Left lung (tissue), 10 donors: ENCODE data around the gene PRKD1. TPM values are rescaled to one million over a fixed set of nuclear protein-coding genes. Genes with fewer than 3 reads are reported as not detected.

ENCODE experiments used
- ATAC-seq: fragments of 200-7000 bp; cut with Tn5 transposase; one replicate; pipeline ENCODE4 v1.9.1; 2020; ENCODE audit warnings: moderate library complexity
- DNase-seq, 4 donors: peaks; one replicate each; pipeline ENCODE4 v3.0.0-alpha.2; 2013 to 2020
- H3K27ac ChIP-seq, 2 donors: fragments of 200-600 bp; sonication (generic) in 1 of 2; one replicate each; pipeline versions ENCODE4 v1.5.0 to v1.8.0; 2020 to 2021
- H3K27me3 ChIP-seq, 2 donors: fragments of 200-600 bp; sonication (generic) in 1 of 2; one replicate each; pipeline versions ENCODE4 v1.5.0 to v1.8.0; 2020 to 2021
- H3K36me3 ChIP-seq, 2 donors: fragments of 200-600 bp; sonication (generic) in 1 of 2; one replicate each; pipeline versions ENCODE4 v1.5.0 to v1.8.0; 2020 to 2021
- H3K4me1 ChIP-seq, 2 donors: fragments of 200-600 bp; one replicate each; pipeline ENCODE4 v1.8.0; 2021
- H3K4me3 ChIP-seq, 2 donors: fragments of 200-600 bp; sonication (generic) in 1 of 2; one replicate each; pipeline versions ENCODE4 v1.5.0 to v1.8.0; 2020 to 2021; ENCODE audit warnings: mild to moderate bottlenecking in 1 of 2
- H3K9me3 ChIP-seq, 2 donors: fragments of 200-600 bp; sonication (generic) in 1 of 2; one replicate each; pipeline versions ENCODE4 v1.5.0 to v1.8.0; 2020 to 2021
- intact Hi-C, 2 donors: fragments of 100-400 bp; cut with DNase I; formaldehyde crosslinking; loops; one replicate each; pipeline versions ENCODE4 v1.11.2 to v1.14.2; 2022
- polyA plus RNA-seq, 6 donors: library from polyadenylated mRNA; unstranded; fragments of 120-200 nt; gene quantifications; one replicate each; pipeline ENCODE4 v1.2.1, GENCODE V29; 2013; ENCODE audit not compliant: insufficient read length in 6 of 6
- total RNA-seq, 2 donors: library from RNA; stranded (reverse); fragmentation: NEBNext Ultra II Directional; extraction: Animal tissue kit (Norgen Biotek cat#: 25700); gene quantifications; one replicate each; pipeline ENCODE4 v1.2.1, GENCODE V29; 2021
- TF ChIP-seq, protein P1 (sequence below), 2 donors: fragments of 200-600 bp; sonication (generic) in 1 of 2; IDR thresholded peaks; one replicate each; pipeline versions ENCODE4 v1.5.0 to v1.8.0; 2021; ENCODE audit warnings: antibody characterized with exemption in 2 of 2
- donor health status: DM: no; HTN: yes; CAD: no.
- donor health status: DM: no; HTN: no; CAD: no.

The PRKD1 gene
- total and polyA plus RNA-seq, 8 donors, result 13.6 to 35.1 (median 23.0) TPM

GRCh38 chr14:29868000-29868399, 59.6 kb downstream of the PRKD1 start:
- Histone ChIP-seq H3K4me3 (no peak overlapping the region), H3K27ac (no peak overlapping the region), H3K9me3 (no peaks in the 10 kb centered on the region), H3K27me3 (no peaks in the 10 kb centered on the region), H3K4me1 (no peaks in the 10 kb centered on the region), H3K36me3 (no peaks in the 10 kb centered on the region)
- intact Hi-C loops, result no loop called here
- DNase-seq (peak in 2 of 4 donors; percentile 16 to 25), ATAC-seq (peak; percentile 39)
- TF ChIP-seq, protein P1, sequence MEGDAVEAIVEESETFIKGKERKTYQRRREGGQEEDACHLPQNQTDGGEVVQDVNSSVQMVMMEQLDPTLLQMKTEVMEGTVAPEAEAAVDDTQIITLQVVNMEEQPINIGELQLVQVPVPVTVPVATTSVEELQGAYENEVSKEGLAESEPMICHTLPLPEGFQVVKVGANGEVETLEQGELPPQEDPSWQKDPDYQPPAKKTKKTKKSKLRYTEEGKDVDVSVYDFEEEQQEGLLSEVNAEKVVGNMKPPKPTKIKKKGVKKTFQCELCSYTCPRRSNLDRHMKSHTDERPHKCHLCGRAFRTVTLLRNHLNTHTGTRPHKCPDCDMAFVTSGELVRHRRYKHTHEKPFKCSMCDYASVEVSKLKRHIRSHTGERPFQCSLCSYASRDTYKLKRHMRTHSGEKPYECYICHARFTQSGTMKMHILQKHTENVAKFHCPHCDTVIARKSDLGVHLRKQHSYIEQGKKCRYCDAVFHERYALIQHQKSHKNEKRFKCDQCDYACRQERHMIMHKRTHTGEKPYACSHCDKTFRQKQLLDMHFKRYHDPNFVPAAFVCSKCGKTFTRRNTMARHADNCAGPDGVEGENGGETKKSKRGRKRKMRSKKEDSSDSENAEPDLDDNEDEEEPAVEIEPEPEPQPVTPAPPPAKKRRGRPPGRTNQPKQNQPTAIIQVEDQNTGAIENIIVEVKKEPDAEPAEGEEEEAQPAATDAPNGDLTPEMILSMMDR (IDR thresholded peaks at IDR 0.05), result no peak

GRCh38 chr14:29865299-29865698, 62.3 kb downstream of the PRKD1 start:
- no peak overlapping the region for H3K4me3 ChIP-seq
- DNase-seq (no peak), ATAC-seq (no peak)
- TF ChIP-seq, protein P1 (IDR thresholded peaks at IDR 0.05), result no peak
- intact Hi-C loops, result no loop called here
- H3K9me3 ChIP-seq, result no peaks in the 10 kb centered on the region
- H3K36me3 ChIP-seq, result no peaks in the 10 kb centered on the region
- H3K4me1 ChIP-seq, result no peaks in the 10 kb centered on the region
- no peaks in the 10 kb centered on the region for H3K27me3 ChIP-seq
- no peak overlapping the region for H3K27ac ChIP-seq

GRCh38 chr14:29861996-29862395, 65.7 kb downstream of the PRKD1 start:
- DNase-seq, result no peak
- Histone ChIP-seq H3K4me3 (no peak overlapping the region), H3K9me3 (no peaks in the 10 kb centered on the region), H3K27me3 (no peaks in the 10 kb centered on the region), H3K4me1 (no peaks in the 10 kb centered on the region), H3K27ac (no peak overlapping the region), H3K36me3 (no peaks in the 10 kb centered on the region)
- intact Hi-C loops, result no loop called here
- TF ChIP-seq, protein P1 (IDR thresholded peaks at IDR 0.05), result no peak
- no peak for ATAC-seq

DNA sequence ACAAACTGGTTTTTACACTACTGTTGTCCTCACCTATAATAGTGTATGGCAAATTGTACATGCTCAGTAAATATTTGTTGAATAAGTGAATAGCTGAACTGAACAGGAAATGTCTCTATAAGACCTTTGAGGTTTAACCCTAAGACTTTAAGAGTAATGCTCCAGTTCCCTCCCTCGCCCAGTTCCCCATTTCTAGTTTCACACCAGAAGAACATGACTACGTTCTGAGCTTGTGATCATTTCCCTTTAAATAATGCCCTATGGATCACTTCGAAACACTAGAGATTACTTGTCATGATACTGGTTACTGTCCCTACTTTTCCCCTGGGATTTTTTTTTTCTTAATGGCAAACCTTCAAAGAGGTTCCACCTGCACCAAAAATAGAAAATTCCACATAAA, 69.3 kb downstream of the PRKD1 start:
- peaks cover 0 to 17% of the 10 kb centered on the region in 2 donors for H3K9me3 ChIP-seq
- ATAC-seq (no peak), DNase-seq (no peak)
- no peaks in the 10 kb centered on the region for H3K36me3 ChIP-seq
- TF ChIP-seq, protein P1 (IDR thresholded peaks at IDR 0.05), result no peak
- H3K27me3 ChIP-seq, result no peaks in the 10 kb centered on the region
- no peaks in the 10 kb centered on the region for H3K4me1 ChIP-seq
- H3K27ac ChIP-seq, result no peak overlapping the region
- no peak overlapping the region for H3K4me3 ChIP-seq
- intact Hi-C loops, result no loop called here

- Histone ChIP-seq H3K27ac (no peak overlapping the region), H3K9me3 (peaks cover 0 to 17% of the 10 kb centered on the region in 2 donors), H3K4me3 (no peak overlapping the region), H3K4me1 (no peaks in the 10 kb centered on the region), H3K27me3 (no peaks in the 10 kb centered on the region), H3K36me3 (no peaks in the 10 kb centered on the region)
- ATAC-seq (no peak), DNase-seq (no peak)
- intact Hi-C loops, result no loop called here
- TF ChIP-seq, protein P1 (IDR thresholded peaks at IDR 0.05), result no peak
These were observed 70.1 kb downstream of the PRKD1 start for GRCh38 chr14:29857551-29857950.
